CD4-positive, alpha-beta memory T cell (primary cell): ENCODE data around the gene MAN1A1. TPM values are rescaled to one million over a fixed set of nuclear protein-coding genes. Genes with fewer than 3 reads are reported as not detected.

Experiments used
- CTCF ChIA-PET: fragments of 350-600 bp; sonication (Branson Sonifier 250); formaldehyde crosslinking; loops from one replicate; lab custom pipeline; 2021; ENCODE audit warnings: inconsistent platforms; ENCODE audit not compliant: partially characterized antibody; lab: Charles Lee
- POLR2A ChIA-PET: fragments of 350-600 bp; sonication (Branson Sonifier 250); formaldehyde crosslinking; loops from one replicate; lab custom pipeline; 2021; ENCODE audit not compliant: partially characterized antibody; lab: Charles Lee
- DNase-seq, 5 donors: peaks; one replicate each; pipeline versions ENCODE4 v3.0.0 to v3.0.0-alpha.2; 2020 to 2022; ENCODE audit warnings: mixed read lengths in 1 of 5
- H3K27ac ChIP-seq: one replicate; pipeline ENCODE4 v1.7.0; 2013; ENCODE audit warnings: low read depth, low read length
- H3K27me3 ChIP-seq: 2 replicates; pipeline ENCODE4 v1.7.0; 2013; ENCODE audit warnings: mild to moderate bottlenecking, low read length, moderate library complexity; ENCODE audit not compliant: insufficient read depth
- H3K36me3 ChIP-seq: 2 replicates; pipeline ENCODE4 v1.7.0; 2013; ENCODE audit warnings: mild to moderate bottlenecking, low read length, moderate library complexity; ENCODE audit not compliant: insufficient read depth
- H3K4me1 ChIP-seq: 2 replicates; pipeline ENCODE4 v1.7.0; 2013; ENCODE audit warnings: mild to moderate bottlenecking, low read length, moderate library complexity; ENCODE audit not compliant: insufficient read depth
- H3K4me3 ChIP-seq, 2 donors: one replicate each; pipeline ENCODE4 v1.7.0; 2013; ENCODE audit warnings: low read length in 2 of 2, mild to moderate bottlenecking in 1 of 2
- H3K9me3 ChIP-seq, 2 donors: one replicate each; pipeline ENCODE4 v1.7.0; 2013; ENCODE audit warnings: low read length in 2 of 2, control low read depth in 1 of 2; ENCODE audit not compliant: control insufficient read depth in 1 of 2
- H3K27ac Mint-ChIP-seq, 7 donors: one replicate each; pipeline ENCODE4 v1.8.0; 2020 to 2021; ENCODE audit warnings: mixed read lengths in 7 of 7, mild to moderate bottlenecking in 6 of 7, inconsistent platforms in 3 of 7, moderate library complexity in 3 of 7
- H3K27me3 Mint-ChIP-seq, 2 donors: one replicate each; pipeline ENCODE4 v1.8.0; 2020 to 2021; ENCODE audit warnings: mixed read lengths in 2 of 2
- H3K36me3 Mint-ChIP-seq, 2 donors: one replicate each; pipeline ENCODE4 v1.8.0; 2020 to 2021; ENCODE audit warnings: mixed read lengths in 2 of 2, inconsistent platforms in 1 of 2, mild to moderate bottlenecking in 1 of 2
- H3K4me1 Mint-ChIP-seq, 4 donors: one replicate each; pipeline ENCODE4 v1.8.0; 2020 to 2021; ENCODE audit warnings: mixed read lengths in 4 of 4, mild to moderate bottlenecking in 1 of 4
- H3K4me3 Mint-ChIP-seq, 8 donors: one replicate each; pipeline ENCODE4 v1.8.0; 2020 to 2021; ENCODE audit warnings: mixed read lengths in 8 of 8, mild to moderate bottlenecking in 7 of 8, moderate library complexity in 6 of 8, inconsistent platforms in 3 of 8
- H3K9me3 Mint-ChIP-seq, 8 donors: one replicate each; pipeline ENCODE4 v1.8.0; 2020 to 2021; ENCODE audit warnings: mixed read lengths in 8 of 8, mild to moderate bottlenecking in 5 of 8, inconsistent platforms in 3 of 8, moderate library complexity in 1 of 8
- intact Hi-C: fragments of 100-400 bp; cut with micrococcal nuclease; formaldehyde crosslinking; loops from one replicate; pipeline ENCODE4 v1.15.1; 2023
- polyA plus RNA-seq, 2 donors: library from polyadenylated mRNA; unstranded; fragments of 300-500 nt; fragmentation: Illumina TruSeq; gene quantifications; one replicate each; pipeline ENCODE4 v1.2.3, GENCODE V29; 2021
- total RNA-seq, 2 experiments: library from RNA; stranded (reverse); gene quantifications; one replicate each; pipeline ENCODE4 v1.2.3, GENCODE V29; 2021

MAN1A1 gene
- total and polyA plus RNA-seq, 4 experiments from 2014 or later: 12.3 to 14.7 (median 12.3) TPM

- intact Hi-C loops: no loop called here
- Histone ChIP-seq H3K9me3 (no peaks in the 10 kb centered on the region), H3K4me1 (no peaks in the 10 kb centered on the region), H3K36me3 (no peaks in the 10 kb centered on the region), H3K27me3 (no peaks in the 10 kb centered on the region), H3K27ac (no peak overlapping the region), H3K4me3 (no peak overlapping the region)
- Mint-ChIP-seq H3K36me3 (no peaks in the 10 kb centered on the region), H3K4me1 (peaks cover 0 to 2% (median 0%) of the 10 kb centered on the region in 4 donors), H3K27ac (no peak overlapping the region), H3K9me3 (no peaks in the 10 kb centered on the region), H3K27me3 (no peaks in the 10 kb centered on the region), H3K4me3 (no peak overlapping the region)
- CTCF ChIA-PET: no interaction called here
- DNase-seq: no peak
- POLR2A ChIA-PET: no interaction called here
Measured at GRCh38 chr6:119218548-119218947, 131.0 kb downstream of the MAN1A1 start.

GRCh38 chr6:119215885-119216590, 133.5 kb downstream of the MAN1A1 start:
- H3K4me1 ChIP-seq: no peaks in the 10 kb centered on the region
- Mint-ChIP-seq H3K4me3 (no peak overlapping the region), H3K4me1 (peaks cover 0 to 2% (median under 1%) of the 10 kb centered on the region in 4 donors), H3K27ac (peak overlapping the region in 1 of 7 donors; percentile 65), H3K9me3 (peaks cover 0 to 2% (median 0%) of the 10 kb centered on the region in 8 donors), H3K36me3 (no peaks in the 10 kb centered on the region), H3K27me3 (no peaks in the 10 kb centered on the region)
- no peaks in the 10 kb centered on the region for H3K27me3 ChIP-seq
- H3K9me3 ChIP-seq: no peaks in the 10 kb centered on the region
- CTCF ChIA-PET: no interaction called here
- H3K27ac ChIP-seq: no peak overlapping the region
- H3K4me3 ChIP-seq: no peak overlapping the region
- H3K36me3 ChIP-seq: no peaks in the 10 kb centered on the region
- POLR2A ChIA-PET: no interaction called here
- intact Hi-C loops: no loop called here
- no peak for DNase-seq

- Mint-ChIP-seq H3K4me1 (peaks cover 0 to 2% (median under 1%) of the 10 kb centered on the region in 4 donors), H3K27ac (no peak overlapping the region), H3K9me3 (peaks cover 0 to 2% (median 0%) of the 10 kb centered on the region in 8 donors), H3K4me3 (no peak overlapping the region), H3K27me3 (no peaks in the 10 kb centered on the region), H3K36me3 (no peaks in the 10 kb centered on the region)
- ChIA-PET CTCF (no interaction called here), POLR2A (no interaction called here)
- DNase-seq: no peak
- Histone ChIP-seq H3K4me3 (no peak overlapping the region), H3K36me3 (no peaks in the 10 kb centered on the region), H3K27ac (no peak overlapping the region), H3K4me1 (no peaks in the 10 kb centered on the region), H3K9me3 (no peaks in the 10 kb centered on the region), H3K27me3 (no peaks in the 10 kb centered on the region)
- intact Hi-C loops: no loop called here
Measured at GRCh38 chr6:119215309-119215708, 134.3 kb downstream of the MAN1A1 start.

GRCh38 chr6:119210596-119210995, 139.0 kb downstream of the MAN1A1 start:
- Mint-ChIP-seq H3K27me3 (no peaks in the 10 kb centered on the region), H3K4me3 (no peak overlapping the region), H3K27ac (no peak overlapping the region), H3K36me3 (peaks cover 0 to 4% of the 10 kb centered on the region in 2 donors), H3K4me1 (peaks cover 0 to 5% (median 0%) of the 10 kb centered on the region in 4 donors), H3K9me3 (peaks cover 0 to 2% (median 0%) of the 10 kb centered on the region in 8 donors)
- Histone ChIP-seq H3K27me3 (no peaks in the 10 kb centered on the region), H3K9me3 (no peaks in the 10 kb centered on the region), H3K27ac (no peak overlapping the region), H3K4me3 (no peak overlapping the region), H3K36me3 (no peaks in the 10 kb centered on the region), H3K4me1 (no peaks in the 10 kb centered on the region)
- intact Hi-C loops: no loop called here
- ChIA-PET POLR2A (no interaction called here), CTCF (interaction anchor here (1.2 kb wide), 1 partner anchor 21 kb away, joined by 3 read pairs; no protein-coding TSS in a partner anchor)
- DNase-seq: no peak

GRCh38 chr6:119209452-119210205, 139.9 kb downstream of the MAN1A1 start:
- no peak overlapping the region for H3K4me3 Mint-ChIP-seq
- no peak overlapping the region for H3K4me3 ChIP-seq
- peaks cover 0 to 5% (median 0%) of the 10 kb centered on the region in 4 donors for H3K4me1 Mint-ChIP-seq
- H3K4me1 ChIP-seq: no peaks in the 10 kb centered on the region
- H3K9me3 Mint-ChIP-seq: peaks cover 0 to 2% (median 0%) of the 10 kb centered on the region in 8 donors
- no peak overlapping the region for H3K27ac ChIP-seq
- CTCF ChIA-PET: interaction anchor here (1.2 kb wide), 1 partner anchor 22 kb away, joined by 3 read pairs; no protein-coding TSS in a partner anchor
- no peaks in the 10 kb centered on the region for H3K9me3 ChIP-seq
- no peaks in the 10 kb centered on the region for H3K27me3 Mint-ChIP-seq
- H3K27ac Mint-ChIP-seq: peak overlapping the region in 1 of 7 donors; percentile 65
- peaks cover 1 to 4% of the 10 kb centered on the region in 2 donors for H3K36me3 Mint-ChIP-seq
- intact Hi-C loops: no loop called here
- H3K27me3 ChIP-seq: no peaks in the 10 kb centered on the region
- POLR2A ChIA-PET: no interaction called here
- no peak for DNase-seq
- no peaks in the 10 kb centered on the region for H3K36me3 ChIP-seq

- H3K4me1 Mint-ChIP-seq: peaks cover 0 to 5% (median 0%) of the 10 kb centered on the region in 4 donors
- intact Hi-C loops: no loop called here
- no peaks in the 10 kb centered on the region for H3K4me1 ChIP-seq
- no peaks in the 10 kb centered on the region for H3K27me3 Mint-ChIP-seq
- no peak overlapping the region for H3K4me3 ChIP-seq
- ChIA-PET CTCF (no interaction called here), POLR2A (no interaction called here)
- peaks cover 0 to 2% (median 0%) of the 10 kb centered on the region in 8 donors for H3K9me3 Mint-ChIP-seq
- peaks cover 12 to 13% of the 10 kb centered on the region in 2 donors for H3K36me3 Mint-ChIP-seq
- H3K9me3 ChIP-seq: no peaks in the 10 kb centered on the region
- no peak overlapping the region for H3K27ac ChIP-seq
- no peak for DNase-seq
- no peak overlapping the region for H3K27ac Mint-ChIP-seq
- H3K27me3 ChIP-seq: no peaks in the 10 kb centered on the region
- H3K36me3 ChIP-seq: no peaks in the 10 kb centered on the region
- no peak overlapping the region for H3K4me3 Mint-ChIP-seq
Measured at GRCh38 chr6:119207971-119208725, 141.4 kb downstream of the MAN1A1 start.

GRCh38 chr6:119207327-119207726, 142.2 kb downstream of the MAN1A1 start:
- Histone ChIP-seq H3K9me3 (no peaks in the 10 kb centered on the region), H3K27ac (no peak overlapping the region), H3K4me3 (no peak overlapping the region), H3K36me3 (peaks cover 5% of the 10 kb centered on the region), H3K27me3 (no peaks in the 10 kb centered on the region), H3K4me1 (no peaks in the 10 kb centered on the region)
- DNase-seq: no peak
- Mint-ChIP-seq H3K27ac (no peak overlapping the region), H3K4me3 (no peak overlapping the region), H3K4me1 (peaks cover 0 to 5% (median 0%) of the 10 kb centered on the region in 4 donors), H3K9me3 (peaks cover 0 to 2% (median 0%) of the 10 kb centered on the region in 8 donors), H3K27me3 (no peaks in the 10 kb centered on the region), H3K36me3 (peaks cover 20 to 21% of the 10 kb centered on the region in 2 donors)
- ChIA-PET POLR2A (no interaction called here), CTCF (no interaction called here)
- intact Hi-C loops: no loop called here
